ENCODE data around the gene CEMP1. TPM values are rescaled to one million over a fixed set of nuclear protein-coding genes. Genes with fewer than 3 reads are reported as not detected.
A peak's percentile ranks its signal among the peaks of the same experiment; 100 is the strongest.
"Not testable (repeated sequence)": the region's sequence is repeated elsewhere in the genome, so short reads cannot be mapped to it uniquely, and the experiment has no call there.

Gene CEMP1
- polyA plus RNA-seq, 4 donors: 3.0 to 10.9 (median 7.6) TPM

GRCh38 chr16:2537451-2538379, 6.5 kb upstream of the CEMP1 start, which contains the start of gene PDPK1:
Gene PDPK1, plus strand, starts transcription at chr16:2538021. Its CDS starts 92 bp downstream, at chr16:2538113.
- peak in 3 of 4 donors; percentile 83 to 92 (median 83) for DNase-seq (ENCODE audit: low read depth in 4 of 4, low spot score in 2 of 4)

GRCh38 chr16:2535625-2536013, 4.4 kb upstream of the CEMP1 start:
- DNase-seq (ENCODE audit: low read depth in 4 of 4, low spot score in 2 of 4): no peak

GRCh38 chr16:2534335-2534734, 3.1 kb upstream of the CEMP1 start:
- not testable (repeated sequence) for DNase-seq (ENCODE audit: low read depth in 4 of 4, low spot score in 2 of 4)

- no peak for DNase-seq (ENCODE audit: low read depth in 4 of 4, low spot score in 2 of 4)
Observed at GRCh38 chr16:2533912-2534311, 2.7 kb upstream of the CEMP1 start.

GRCh38 chr16:2533142-2533755, 2.0 kb upstream of the CEMP1 start:
- DNase-seq (ENCODE audit: low read depth in 4 of 4, low spot score in 2 of 4): not testable (repeated sequence)

- no peak for DNase-seq (ENCODE audit: low read depth in 4 of 4, low spot score in 2 of 4)
Observed at GRCh38 chr16:2532494-2533141, 1.4 kb upstream of the CEMP1 start.

- DNase-seq (ENCODE audit: low read depth in 4 of 4, low spot score in 2 of 4): peak in 3 of 4 donors; percentile 90 to 94 (median 91)
Observed at GRCh38 chr16:2531696-2532493, 687 bp upstream of the CEMP1 start.

- no peak for DNase-seq (ENCODE audit: low read depth in 4 of 4, low spot score in 2 of 4)
Observed at GRCh38 chr16:2530629-2531318, 434 bp downstream of the CEMP1 start.

GRCh38 chr16:2529961-2530628, 1.1 kb downstream of the CEMP1 start:
- DNase-seq (ENCODE audit: low read depth in 4 of 4, low spot score in 2 of 4): no peak

- DNase-seq (ENCODE audit: low read depth in 4 of 4, low spot score in 2 of 4): no peak
Observed at GRCh38 chr16:2529061-2529931, 1.9 kb downstream of the CEMP1 start.

- no peak for DNase-seq (ENCODE audit: low read depth in 4 of 4, low spot score in 2 of 4)
Observed at GRCh38 chr16:2528161-2529060, 2.8 kb downstream of the CEMP1 start.

- no peak for DNase-seq (ENCODE audit: low read depth in 4 of 4, low spot score in 2 of 4)
Observed at GRCh38 chr16:2527784-2528100, 3.5 kb downstream of the CEMP1 start.

- no peak for DNase-seq (ENCODE audit: low read depth in 4 of 4, low spot score in 2 of 4)
Observed at GRCh38 chr16:2527071-2527783, 4.0 kb downstream of the CEMP1 start.

- no peak for DNase-seq (ENCODE audit: low read depth in 4 of 4, low spot score in 2 of 4)
Observed at GRCh38 chr16:2526135-2526534, 5.1 kb downstream of the CEMP1 start.

GRCh38 chr16:2524339-2524938, 6.8 kb downstream of the CEMP1 start:
- no peak for DNase-seq (ENCODE audit: low read depth in 4 of 4, low spot score in 2 of 4)

- DNase-seq (ENCODE audit: low read depth in 4 of 4, low spot score in 2 of 4): no peak
Observed at GRCh38 chr16:2523801-2524231, 7.4 kb downstream of the CEMP1 start.
